Inflammatory macrophage (primary cell): ENCODE results near the gene JCAD.
"Not testable (repeated sequence)": the region's sequence is repeated elsewhere in the genome, so short reads cannot be mapped to it uniquely, and the experiment has no call there.

Experiments
- DNase-seq, 2 donors: peaks; one replicate each; pipeline ENCODE4 v3.0.0-alpha.2; 2020 to 2022

Gene JCAD

GRCh38 chr10:30025428-30025827, 34.0 kb downstream of the JCAD start:
- not testable (repeated sequence) for DNase-seq

GRCh38 chr10:30022590-30022989, 36.8 kb downstream of the JCAD start:
- DNase-seq: no peak

GRCh38 chr10:30019468-30019867, 39.9 kb downstream of the JCAD start:
- no peak for DNase-seq

GRCh38 chr10:30018496-30018895, 40.9 kb downstream of the JCAD start:
- no peak for DNase-seq

- DNase-seq: no peak
These were observed 41.4 kb downstream of the JCAD start for GRCh38 chr10:30017966-30018365.

- no peak for DNase-seq
These were observed 41.8 kb downstream of the JCAD start for GRCh38 chr10:30017556-30017955.

DNA sequence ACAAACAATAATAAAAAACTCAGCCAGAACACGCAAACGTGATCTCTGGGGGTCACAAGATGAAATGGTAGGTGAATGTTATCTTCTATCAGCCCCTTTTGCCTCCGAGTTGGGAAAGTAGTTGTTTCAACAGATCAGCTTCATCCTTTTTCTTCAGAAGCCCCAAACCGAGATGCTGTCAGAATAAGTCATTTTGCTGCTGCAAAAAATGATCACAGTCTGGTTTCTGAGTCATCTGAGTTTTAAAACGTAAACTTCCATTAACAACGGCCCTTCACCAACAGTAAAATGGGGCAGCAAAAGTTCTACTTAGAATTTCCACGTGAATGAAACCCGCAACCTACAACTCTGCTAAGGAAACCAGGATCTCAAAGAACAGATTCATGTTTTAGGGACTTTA, 44.9 kb downstream of the JCAD start:
- no peak for DNase-seq

DNA sequence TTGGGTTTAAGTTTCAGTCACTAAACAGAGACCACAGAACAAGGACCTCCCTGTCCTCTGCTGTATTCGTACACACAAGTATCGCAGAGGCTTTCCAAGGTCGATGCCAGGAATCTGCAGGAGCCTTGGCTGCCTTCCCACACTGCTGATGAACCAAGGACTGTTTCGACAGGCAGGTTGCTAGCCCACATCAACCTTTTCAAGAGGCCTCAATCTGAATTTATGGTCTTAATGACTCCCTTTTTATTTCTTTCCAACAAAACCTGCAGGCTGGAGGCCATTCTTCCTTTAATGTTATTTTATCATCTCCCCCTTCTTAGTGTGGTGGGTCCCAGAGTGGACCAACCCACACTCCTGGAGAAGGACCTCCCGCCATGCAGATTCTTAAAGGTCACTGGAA, 45.6 kb downstream of the JCAD start:
- no peak for DNase-seq

GRCh38 chr10:30011956-30012647, 47.3 kb downstream of the JCAD start:
- DNase-seq: no peak

- no peak for DNase-seq
These were observed 48.0 kb downstream of the JCAD start for GRCh38 chr10:30011396-30011795.

DNA sequence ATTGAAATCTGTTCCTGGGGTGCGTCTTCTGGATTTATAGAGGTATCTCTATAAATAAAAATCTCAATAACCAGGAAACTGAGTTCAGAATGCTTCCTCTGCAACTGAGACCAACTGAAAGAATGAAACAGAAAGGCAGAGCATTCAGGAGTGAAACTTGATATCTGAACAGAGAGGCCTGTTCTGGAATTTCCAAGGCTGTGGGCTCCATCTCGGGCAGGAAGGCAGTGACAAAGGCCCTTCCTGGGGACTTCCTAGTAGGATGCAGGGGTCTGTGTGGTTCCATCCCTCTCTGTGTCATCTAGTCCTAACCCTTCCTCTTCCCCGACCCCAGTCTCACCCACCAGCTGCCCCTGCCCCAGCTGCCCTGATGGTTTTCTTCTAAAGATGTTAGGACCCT, 52.0 kb downstream of the JCAD start:
- no peak for DNase-seq

DNA sequence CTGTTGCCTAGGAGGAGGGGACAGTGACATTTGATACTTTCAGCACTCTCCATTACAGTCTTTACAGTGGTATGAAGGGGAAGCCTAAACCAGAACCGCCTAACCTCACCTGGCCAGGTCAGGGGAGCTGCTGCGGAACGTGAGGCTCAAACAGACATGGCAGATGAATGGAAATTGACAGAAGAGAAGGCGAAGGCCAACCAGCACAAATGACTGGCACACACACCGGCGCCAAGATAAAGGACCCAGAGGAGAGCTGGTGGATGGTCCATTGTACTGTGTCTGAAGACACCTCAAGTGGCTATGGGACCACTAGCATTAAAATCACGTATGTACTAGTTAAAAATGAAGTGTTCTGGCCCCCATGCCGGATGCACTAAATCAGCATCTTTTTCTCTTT, 53.0 kb downstream of the JCAD start:
- no peak for DNase-seq

DNA sequence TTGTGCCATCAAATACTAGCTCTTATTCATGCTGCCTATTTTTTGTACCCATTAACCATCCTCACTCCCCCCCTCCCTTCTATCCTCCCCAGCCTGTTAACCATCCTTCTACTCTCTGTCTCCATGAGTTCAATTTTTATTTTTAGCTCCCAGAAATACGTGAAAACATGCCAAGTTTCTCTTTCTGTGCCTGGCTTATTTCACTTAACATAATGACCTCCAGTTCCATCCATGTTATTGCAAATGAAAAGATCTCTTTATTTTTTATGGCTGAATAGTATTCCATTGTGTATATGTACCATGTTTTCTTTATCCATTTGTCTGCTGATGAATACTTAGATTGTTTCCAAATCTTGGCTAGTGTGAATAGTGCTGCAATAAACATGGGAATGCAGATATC, 54.3 kb downstream of the JCAD start:
- DNase-seq: not testable (repeated sequence)

DNA sequence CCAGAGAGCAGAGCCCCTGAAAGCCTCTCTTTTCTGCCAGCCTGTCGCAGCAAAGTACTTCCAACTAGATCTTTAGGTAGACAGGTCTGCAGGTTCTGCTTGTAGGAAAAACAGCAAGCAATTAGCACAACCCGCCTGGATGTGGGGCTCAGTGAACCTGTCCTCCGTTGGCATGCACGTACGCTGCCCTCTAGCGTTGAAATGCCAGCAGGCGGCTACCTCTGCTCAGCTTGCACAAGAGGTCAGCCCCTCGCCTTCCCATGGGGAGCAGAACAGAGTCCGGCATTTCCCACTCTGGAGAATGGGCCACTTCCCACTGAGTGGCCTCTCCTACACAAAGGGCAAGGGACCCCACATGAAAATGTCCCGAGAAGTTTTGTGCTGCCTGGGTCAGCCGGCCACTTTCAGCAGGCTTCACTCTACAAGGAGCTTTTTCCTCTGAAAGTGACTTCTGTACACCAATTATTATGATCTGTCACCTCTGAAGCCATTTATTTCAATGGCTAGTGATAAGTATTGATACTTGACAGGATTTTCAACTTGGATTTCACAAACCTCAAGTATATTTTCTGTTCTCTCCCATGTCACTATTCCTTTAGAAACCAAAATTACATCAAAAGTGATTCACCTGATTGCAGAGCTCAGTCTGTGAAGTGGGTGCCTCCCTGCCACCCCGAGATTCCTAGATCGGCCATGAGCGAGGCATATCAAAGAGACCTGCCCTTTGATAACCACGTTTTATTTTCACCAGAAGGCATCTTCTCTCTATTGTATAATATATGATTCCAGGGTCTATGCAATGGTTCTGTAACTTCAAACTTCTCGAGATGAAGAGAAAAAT, 56.7 kb downstream of the JCAD start:
- DNase-seq: peak; percentile 44 to 51

DNA sequence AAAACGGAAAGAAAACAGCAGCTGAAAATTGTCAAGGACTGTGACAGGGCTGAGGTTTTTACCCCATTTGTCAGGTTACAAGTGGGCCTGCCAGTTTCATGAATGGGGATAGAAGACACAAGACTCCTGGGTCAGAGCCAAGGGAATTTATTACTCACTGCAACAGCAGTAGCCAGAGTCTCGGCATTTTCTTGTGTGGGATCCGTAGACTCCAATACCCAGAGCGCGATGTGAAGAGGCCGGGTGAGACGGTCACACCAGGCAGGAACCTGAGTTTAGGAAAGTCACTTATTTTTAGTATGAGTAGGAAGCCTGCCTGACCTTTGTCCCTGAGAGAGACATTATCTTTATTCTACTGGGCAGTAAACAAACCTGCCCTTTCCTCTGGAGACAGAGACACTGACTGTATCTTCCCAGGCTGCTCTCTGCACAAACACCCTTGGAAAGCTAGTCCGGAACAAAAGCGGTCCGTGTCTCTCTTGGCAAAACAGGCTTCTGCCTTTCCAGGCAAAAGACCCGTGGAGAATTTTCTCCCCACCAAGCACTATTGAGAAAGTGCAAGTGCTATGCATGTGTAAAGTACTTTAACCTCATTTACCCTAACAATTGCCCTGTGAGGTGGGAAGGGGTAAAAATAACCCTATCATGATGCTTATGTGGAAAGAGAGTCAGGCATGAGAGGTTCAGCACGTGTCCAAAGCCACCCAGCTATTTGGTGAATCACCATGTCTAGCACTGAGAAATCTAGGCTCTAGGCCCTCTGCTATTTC, 58.4 kb downstream of the JCAD start:
- no peak for DNase-seq

DNA sequence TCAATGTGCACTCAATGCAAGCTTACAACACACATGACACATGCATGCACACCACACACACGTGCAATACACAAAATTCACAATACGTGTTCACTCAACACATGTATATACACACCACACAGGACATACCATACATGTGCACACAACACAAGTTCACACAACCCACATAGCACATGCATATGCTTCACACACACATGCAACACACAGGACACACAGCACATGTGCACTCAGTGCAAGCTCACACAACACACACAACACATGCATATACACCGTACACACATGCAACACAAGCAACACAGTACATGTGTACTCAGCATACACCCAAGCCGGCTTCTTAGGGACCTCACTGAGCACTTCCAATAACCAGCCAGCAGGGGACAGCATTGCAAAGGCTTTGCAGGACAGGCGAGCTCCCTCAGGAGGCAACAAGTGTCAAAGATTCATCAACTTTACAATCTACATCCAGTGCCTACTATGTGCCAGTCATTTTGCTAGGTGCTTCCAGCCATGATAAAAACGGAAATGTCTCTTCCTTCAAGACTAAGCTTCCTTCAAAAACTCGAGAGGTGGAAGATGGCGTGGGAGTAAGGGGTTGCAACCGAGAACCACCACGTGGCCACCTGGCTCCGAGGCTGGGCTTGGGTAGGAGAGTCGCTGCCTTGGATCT, 61.1 kb downstream of the JCAD start:
- DNase-seq: peak; percentile 85 to 87

GRCh38 chr10:29994811-29995210, 64.6 kb downstream of the JCAD start:
- DNase-seq: no peak

DNA sequence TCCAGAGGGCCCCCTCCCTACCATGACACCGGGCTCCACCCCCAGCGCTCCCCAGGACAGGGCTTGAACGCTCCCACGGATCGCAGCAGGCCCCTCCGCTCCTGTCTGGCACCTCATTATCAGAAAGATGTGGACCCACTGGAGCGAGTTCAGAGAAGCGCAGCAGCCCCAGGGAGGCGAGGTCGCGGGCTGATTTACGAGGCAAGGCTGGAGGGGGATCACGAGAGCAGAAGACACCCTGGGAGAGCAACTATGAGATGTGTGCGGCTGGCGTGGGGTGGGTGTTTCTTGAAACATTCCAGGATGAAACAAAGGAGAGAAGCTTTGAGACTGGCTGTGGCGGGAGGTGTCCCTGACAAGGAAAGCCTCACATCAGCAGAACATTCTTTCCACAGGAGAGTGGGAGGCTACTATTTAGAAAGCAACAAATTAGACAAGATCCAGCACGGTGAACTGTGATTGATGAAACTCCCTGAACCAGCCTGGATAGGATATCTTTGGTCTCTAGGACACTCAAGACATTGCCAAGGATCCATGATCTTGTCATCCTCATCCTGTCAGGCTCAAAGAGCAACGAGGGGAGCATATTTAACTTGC, 66.0 kb downstream of the JCAD start:
- DNase-seq: no peak

DNA sequence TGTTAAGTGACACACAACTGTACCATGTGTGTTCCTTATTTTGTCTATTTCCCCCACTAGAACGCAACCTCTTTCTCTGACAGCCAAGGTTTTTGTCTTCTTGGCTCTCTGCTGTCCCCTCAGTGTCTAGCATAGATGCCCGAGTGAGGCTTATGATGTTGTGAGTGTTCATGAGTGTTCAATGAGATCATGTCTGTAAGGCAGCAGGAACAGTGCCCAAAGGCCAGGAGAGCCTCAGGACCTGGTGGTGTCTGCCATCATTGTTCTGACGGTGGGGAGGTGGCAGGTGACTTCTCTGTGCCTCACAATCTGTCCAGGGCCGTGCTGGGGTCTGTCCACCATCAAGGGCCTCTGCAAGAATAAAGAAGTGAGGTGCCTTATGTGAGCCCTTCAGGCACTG, 66.5 kb downstream of the JCAD start:
- DNase-seq: no peak

DNA sequence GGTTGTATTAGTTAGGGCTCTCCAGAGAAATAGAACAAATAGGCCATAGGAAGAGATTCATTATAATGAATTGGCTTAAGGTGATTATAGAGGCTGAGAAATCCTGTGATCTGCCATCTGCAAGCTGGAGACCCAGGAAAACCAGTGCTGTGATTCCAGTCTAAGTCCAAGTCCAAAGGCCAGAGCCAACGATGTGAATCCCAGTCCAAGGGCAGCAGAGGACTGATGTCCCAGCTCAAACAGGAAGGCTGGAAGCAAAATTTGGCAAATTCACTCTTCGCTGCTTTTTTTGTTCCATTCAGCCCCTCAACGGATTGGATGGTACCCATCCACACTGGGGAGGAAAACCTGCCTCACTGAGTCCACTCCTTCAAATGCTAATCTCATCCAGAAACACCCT, 68.0 kb downstream of the JCAD start:
- no peak for DNase-seq

- no peak for DNase-seq
These were observed 71.9 kb downstream of the JCAD start for GRCh38 chr10:29987471-29987870.

- no peak for DNase-seq
These were observed 76.3 kb downstream of the JCAD start for GRCh38 chr10:29982997-29983648.
